Mesenchymal stem cell (in vitro differentiated cells and primary cell): ENCODE measurements around the gene NAV2.
A peak's percentile ranks its signal among the peaks of the same experiment; 100 is the strongest.

Experiments
- DNase-seq: peaks from one replicate; pipeline ENCODE4 v3.0.0-alpha.2; 2013
- H2AFZ ChIP-seq: one replicate; pipeline ENCODE4 v1.6.1; 2013; ENCODE audit warnings: low read depth, mild to moderate bottlenecking, control low read depth, inconsistent platforms, low read length, moderate library complexity
- H2AK5ac ChIP-seq: 2 replicates; pipeline ENCODE4 v1.6.1; 2013; ENCODE audit warnings: low read length, moderate library complexity, mild to moderate bottlenecking, inconsistent platforms; ENCODE audit not compliant: severe bottlenecking
- H2BK120ac ChIP-seq: one replicate; pipeline ENCODE4 v1.6.1; 2013; ENCODE audit warnings: low read depth, mild to moderate bottlenecking, inconsistent platforms, low read length, moderate library complexity
- H2BK12ac ChIP-seq, 2 experiments: one replicate each; pipeline ENCODE4 v1.6.1; 2013; ENCODE audit warnings: inconsistent platforms in 2 of 2, low read length in 2 of 2, mild to moderate bottlenecking in 2 of 2, moderate library complexity in 2 of 2, control low read depth in 1 of 2
- H2BK15ac ChIP-seq: one replicate; pipeline ENCODE4 v1.6.1; 2013; ENCODE audit warnings: mild to moderate bottlenecking, low read depth, inconsistent platforms; ENCODE audit not compliant: poor library complexity, severe bottlenecking
- H2BK5ac ChIP-seq: 2 replicates; pipeline ENCODE4 v1.6.1; 2013; ENCODE audit warnings: low read depth, mild to moderate bottlenecking, low read length, control low read depth, inconsistent platforms; ENCODE audit not compliant: poor library complexity, severe bottlenecking
- H3K14ac ChIP-seq, 2 experiments: one replicate each; pipeline ENCODE4 v1.6.1; 2013; ENCODE audit warnings: inconsistent platforms in 2 of 2, low read length in 2 of 2, control low read depth in 1 of 2, mild to moderate bottlenecking in 1 of 2, moderate library complexity in 1 of 2
- H3K18ac ChIP-seq, 2 experiments: one replicate each; pipeline ENCODE4 v1.6.1; 2013; ENCODE audit warnings: inconsistent platforms in 2 of 2, low read length in 2 of 2, control low read depth in 1 of 2, low read depth in 1 of 2, mild to moderate bottlenecking in 1 of 2
- H3K23ac ChIP-seq, 2 experiments: one replicate each; pipeline ENCODE4 v1.6.1; 2013; ENCODE audit warnings: inconsistent platforms in 2 of 2, low read length in 2 of 2, mild to moderate bottlenecking in 2 of 2, moderate library complexity in 2 of 2, control low read depth in 1 of 2
- H3K27ac ChIP-seq: 2 replicates; pipeline ENCODE4 v1.5.1; 2013; ENCODE audit warnings: mild to moderate bottlenecking, moderate library complexity, low read length, control low read depth, inconsistent platforms; ENCODE audit not compliant: poor library complexity, severe bottlenecking
- H3K27me3 ChIP-seq, 2 experiments: 2 replicates each; pipeline versions ENCODE4 v1.6.1 to v1.7.0; 2013; ENCODE audit warnings: low read length in 2 of 2, mild to moderate bottlenecking in 2 of 2, moderate library complexity in 2 of 2, control low read depth in 1 of 2, inconsistent platforms in 1 of 2; ENCODE audit not compliant: control insufficient read depth in 1 of 2, insufficient read depth in 1 of 2
- H3K36me3 ChIP-seq, 2 experiments: 2 replicates each; pipeline versions ENCODE4 v1.6.1 to v1.7.0; 2013; ENCODE audit warnings: low read length in 2 of 2, control low read depth in 1 of 2, inconsistent platforms in 1 of 2, low read depth in 1 of 2, mild to moderate bottlenecking in 1 of 2; ENCODE audit not compliant: insufficient read depth in 2 of 2, control insufficient read depth in 1 of 2
- H3K4ac ChIP-seq, 2 experiments: one replicate each; pipeline ENCODE4 v1.6.1; 2013; ENCODE audit warnings: inconsistent platforms in 2 of 2, low read length in 2 of 2, mild to moderate bottlenecking in 2 of 2, moderate library complexity in 2 of 2, control low read depth in 1 of 2, low read depth in 1 of 2
- H3K4me1 ChIP-seq: 2 replicates; pipeline ENCODE4 v1.6.1; 2013; ENCODE audit warnings: low read depth, low read length, control low read depth; ENCODE audit not compliant: control insufficient read depth, insufficient read depth
- H3K4me2 ChIP-seq: 2 replicates; pipeline ENCODE4 v1.6.1; 2013; ENCODE audit warnings: low read length, mild to moderate bottlenecking, inconsistent platforms; ENCODE audit not compliant: poor library complexity, severe bottlenecking
- H3K4me3 ChIP-seq, 2 experiments: 2 replicates each; pipeline versions ENCODE4 v1.5.1 to v1.7.0; 2013; ENCODE audit warnings: low read length in 2 of 2, mild to moderate bottlenecking in 2 of 2, control low read depth in 1 of 2, low read depth in 1 of 2; ENCODE audit not compliant: insufficient read depth in 1 of 2
- H3K79me1 ChIP-seq: replicated peaks from 2 replicates; pipeline ENCODE4 v1.6.1; 2013; ENCODE audit warnings: mild to moderate bottlenecking, control low read depth, low read length, inconsistent platforms; ENCODE audit not compliant: poor library complexity, severe bottlenecking
- H3K9ac ChIP-seq: 2 replicates; pipeline ENCODE4 v1.7.0; 2013; ENCODE audit warnings: mild to moderate bottlenecking, low read length, moderate library complexity
- H3K9me3 ChIP-seq: 2 replicates; pipeline ENCODE4 v1.7.0; 2013; ENCODE audit warnings: mild to moderate bottlenecking, low read length; ENCODE audit not compliant: control insufficient read depth
- H4K8ac ChIP-seq: one replicate; pipeline ENCODE4 v1.6.1; 2013; ENCODE audit warnings: inconsistent platforms, mild to moderate bottlenecking, low read length, moderate library complexity
- H4K91ac ChIP-seq: one replicate; pipeline ENCODE4 v1.6.1; 2013; ENCODE audit warnings: mild to moderate bottlenecking, low read length, inconsistent platforms
- WGBS: methylation state at CpG from one replicate; pipeline ENCODE4 v1.1.7; 2013; ENCODE audit warnings: mixed read lengths; 5-methylcytosine and 5-hydroxymethylcytosine counted together

NAV2 gene

DNA sequence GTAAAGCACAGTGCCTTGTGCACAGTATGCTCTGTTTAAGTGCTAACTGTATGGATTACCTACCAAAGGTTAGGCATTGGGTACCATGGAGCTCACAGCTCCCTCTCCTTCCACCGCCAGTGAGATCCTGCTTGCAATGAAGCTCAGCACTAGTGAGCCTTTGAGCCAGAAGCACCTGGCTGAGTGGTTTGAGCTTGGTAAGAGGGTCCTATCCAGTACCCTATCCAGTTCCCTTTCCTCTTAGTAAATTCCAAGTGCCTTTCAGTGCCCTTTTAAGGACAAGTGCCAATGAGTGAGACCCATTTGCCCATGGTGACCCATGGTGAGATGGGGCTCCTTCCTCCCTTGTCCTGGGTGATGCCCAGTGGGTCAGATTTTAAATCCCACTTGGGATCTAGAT, 43.1 kb upstream of the NAV2 start:
- no peaks in the 10 kb centered on the region for H3K36me3 ChIP-seq
- no peaks in the 10 kb centered on the region for H3K9me3 ChIP-seq
- H3K23ac ChIP-seq: no peak overlapping the region
- H2BK15ac ChIP-seq: no peak overlapping the region
- H3K18ac ChIP-seq: no peak overlapping the region
- no peak overlapping the region for H3K4ac ChIP-seq
- no peak overlapping the region for H4K8ac ChIP-seq
- H4K91ac ChIP-seq: no peak overlapping the region
- no peak overlapping the region for H2BK5ac ChIP-seq
- no peaks in the 10 kb centered on the region for H3K27me3 ChIP-seq
- H3K9ac ChIP-seq: no peak overlapping the region
- WGBS: 100% methylated on average over 1 of the region's 1 CpG
- no peak overlapping the region for H3K4me2 ChIP-seq
- H2AK5ac ChIP-seq: no peak overlapping the region
- no peak overlapping the region for H3K27ac ChIP-seq
- H2BK12ac ChIP-seq: peak overlapping the region in 1 of 2 experiments; percentile 29
- H2AFZ ChIP-seq: no peak overlapping the region
- peaks cover 10% of the 10 kb centered on the region for H3K4me1 ChIP-seq
- H3K79me1 ChIP-seq: no peaks in the 10 kb centered on the region
- no peak overlapping the region for H2BK120ac ChIP-seq
- no peak for DNase-seq
- H3K14ac ChIP-seq: no peak overlapping the region
- no peak overlapping the region for H3K4me3 ChIP-seq

DNA sequence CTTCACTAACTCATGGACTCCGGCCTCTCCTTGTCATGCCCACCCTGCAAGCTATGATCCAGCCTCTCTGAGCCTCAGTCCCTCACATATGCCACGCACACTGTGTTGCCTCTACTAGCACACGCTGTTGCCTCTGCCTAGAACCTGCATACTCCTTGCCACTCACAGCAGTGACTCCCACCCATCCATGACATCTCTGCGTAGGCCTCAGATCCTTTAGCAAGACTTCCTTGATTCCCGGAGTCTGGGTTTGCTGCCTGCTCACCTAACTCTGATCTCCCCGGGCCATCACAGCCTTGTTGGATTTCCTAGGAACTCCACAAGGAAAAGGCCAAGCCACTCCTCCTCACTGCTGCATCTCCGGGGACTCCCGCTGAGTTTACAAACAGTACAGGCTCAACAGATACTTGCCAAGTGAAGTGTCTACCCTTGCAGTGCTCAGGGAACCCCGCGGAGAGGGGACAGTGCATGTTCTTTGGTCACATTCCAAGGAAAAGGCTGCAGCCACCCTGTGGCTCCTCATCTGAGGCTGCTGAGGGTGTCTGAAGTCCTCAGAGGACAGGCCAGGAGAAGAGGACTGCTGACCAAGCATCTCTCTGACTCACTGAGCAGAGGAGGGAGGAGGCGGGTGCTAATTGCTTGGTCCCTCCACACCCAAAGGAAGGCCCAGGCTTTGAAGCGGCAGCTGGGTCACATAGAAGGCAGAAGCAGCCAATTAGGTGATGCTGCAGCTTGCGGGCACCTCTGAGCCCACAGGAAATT, 42.4 kb upstream of the NAV2 start:
- H3K23ac ChIP-seq: peak overlapping the region in 1 of 2 experiments; percentile 47
- no peak overlapping the region for H2BK12ac ChIP-seq
- no peak overlapping the region for H3K4me3 ChIP-seq
- no peak overlapping the region for H2BK15ac ChIP-seq
- H3K79me1 ChIP-seq: no peaks in the 10 kb centered on the region
- H2AK5ac ChIP-seq: no peak overlapping the region
- H3K27ac ChIP-seq: no peak overlapping the region
- no peaks in the 10 kb centered on the region for H3K9me3 ChIP-seq
- DNase-seq: peak; percentile 39
- no peaks in the 10 kb centered on the region for H3K36me3 ChIP-seq
- H2BK5ac ChIP-seq: no peak overlapping the region
- no peak overlapping the region for H4K91ac ChIP-seq
- H3K14ac ChIP-seq: peak overlapping the region in 1 of 2 experiments; percentile 35
- no peak overlapping the region for H2AFZ ChIP-seq
- H3K18ac ChIP-seq: no peak overlapping the region
- H3K4me2 ChIP-seq: no peak overlapping the region
- H3K4ac ChIP-seq: no peak overlapping the region
- peak overlapping the region; percentile 29 for H3K9ac ChIP-seq
- peaks cover 10% of the 10 kb centered on the region for H3K4me1 ChIP-seq
- H4K8ac ChIP-seq: no peak overlapping the region
- H3K27me3 ChIP-seq: no peaks in the 10 kb centered on the region
- no peak overlapping the region for H2BK120ac ChIP-seq
- WGBS: 64% methylated on average over 13 of the region's 13 CpGs

DNA sequence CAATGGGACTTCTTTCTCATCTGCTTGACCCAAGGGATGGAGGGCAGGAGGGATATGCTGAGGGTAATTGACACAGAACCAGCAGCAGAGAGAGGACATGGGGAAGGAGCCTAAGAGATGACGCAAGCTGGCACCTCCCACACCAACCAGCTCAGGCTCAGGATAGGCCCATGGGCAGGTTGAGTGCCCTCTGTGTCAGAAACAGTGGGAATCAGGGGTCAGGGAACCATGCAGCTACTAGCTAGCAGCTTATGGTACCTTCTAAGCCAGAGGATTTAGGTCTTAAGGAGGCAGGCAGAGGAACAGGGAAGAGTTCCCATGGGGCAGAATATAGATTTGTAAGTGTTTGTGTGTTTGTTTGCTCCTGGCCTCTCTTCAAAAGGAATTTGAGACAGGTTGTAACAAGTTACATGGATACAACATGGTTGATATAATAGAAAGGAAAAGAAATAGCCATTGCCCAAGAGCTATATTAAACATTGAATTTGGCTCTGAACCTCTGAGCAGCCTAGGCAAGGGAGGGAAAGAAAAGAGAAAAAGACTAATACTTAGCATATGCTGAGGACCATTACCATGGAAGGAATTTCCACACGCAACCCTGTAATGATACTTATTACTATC, 39.9 kb upstream of the NAV2 start:
- no peak for DNase-seq
- Histone ChIP-seq H2BK12ac (no peak overlapping the region), H3K4me3 (no peak overlapping the region), H3K18ac (no peak overlapping the region), H4K91ac (no peak overlapping the region), H2AFZ (no peak overlapping the region), H3K79me1 (no peaks in the 10 kb centered on the region), H4K8ac (no peak overlapping the region), H3K14ac (peak overlapping the region in 1 of 2 experiments; percentile 83), H3K4me1 (peaks cover 12% of the 10 kb centered on the region), H3K23ac (no peak overlapping the region), H2AK5ac (no peak overlapping the region), H2BK5ac (no peak overlapping the region), H2BK15ac (no peak overlapping the region), H3K27me3 (no peaks in the 10 kb centered on the region), H3K4me2 (no peak overlapping the region), H3K36me3 (no peaks in the 10 kb centered on the region), H3K9ac (no peak overlapping the region), H3K27ac (no peak overlapping the region), H3K9me3 (no peaks in the 10 kb centered on the region), H3K4ac (no peak overlapping the region), H2BK120ac (no peak overlapping the region)
- WGBS: 83% methylated on average over 1 of the region's 2 CpGs

DNA sequence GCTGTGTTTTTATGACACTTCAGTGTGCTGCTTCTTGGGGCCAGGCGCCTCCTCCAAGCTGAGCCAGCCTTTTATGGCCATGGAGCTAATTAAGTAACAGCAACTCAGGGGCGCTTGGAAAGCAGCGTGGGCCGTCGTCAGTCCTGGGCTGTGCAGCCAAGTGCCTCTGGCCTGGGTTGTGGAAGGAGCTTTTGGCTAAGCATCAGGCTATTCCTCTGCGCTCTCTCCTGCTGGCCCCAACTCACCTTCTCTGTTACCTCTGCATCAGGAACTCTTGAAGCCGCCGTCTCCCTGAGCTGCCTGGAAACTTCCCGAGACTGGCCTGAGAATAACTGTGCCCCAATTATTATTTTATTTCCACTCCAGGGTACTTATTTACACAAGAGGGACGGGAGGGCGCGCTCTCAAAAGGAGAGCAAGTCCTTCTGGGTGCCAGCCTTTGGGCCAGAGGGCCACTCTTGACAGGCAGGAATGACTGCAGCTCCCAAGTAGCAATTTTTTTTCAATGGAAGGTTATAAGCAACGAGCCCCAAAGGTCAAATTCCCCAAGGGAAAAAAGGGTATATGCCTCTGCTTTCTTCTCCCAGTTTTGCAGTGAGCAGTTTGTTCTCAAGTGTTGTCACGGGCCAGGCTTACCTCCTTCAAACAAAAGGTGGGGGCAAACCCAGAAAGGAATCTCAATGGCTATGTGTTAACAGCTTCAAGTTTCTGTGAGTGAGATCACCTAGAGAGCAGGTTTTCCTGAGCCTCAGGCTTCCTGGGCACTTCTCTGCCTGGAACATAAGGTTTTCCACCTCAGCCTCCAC, 38.5 kb upstream of the NAV2 start:
- Histone ChIP-seq H3K4me2 (no peak overlapping the region), H3K18ac (no peak overlapping the region), H3K27me3 (no peaks in the 10 kb centered on the region), H3K4ac (no peak overlapping the region), H2BK15ac (no peak overlapping the region), H4K8ac (no peak overlapping the region), H3K36me3 (no peaks in the 10 kb centered on the region), H3K27ac (no peak overlapping the region), H3K4me1 (peaks cover 12% of the 10 kb centered on the region), H3K79me1 (no peaks in the 10 kb centered on the region), H2AK5ac (no peak overlapping the region), H3K9me3 (no peaks in the 10 kb centered on the region), H3K14ac (no peak overlapping the region), H2BK5ac (no peak overlapping the region), H2BK12ac (no peak overlapping the region), H4K91ac (no peak overlapping the region), H2AFZ (peak overlapping the region; percentile 18), H3K4me3 (no peak overlapping the region), H2BK120ac (no peak overlapping the region), H3K23ac (no peak overlapping the region), H3K9ac (peak overlapping the region; percentile 31)
- peak; percentile 28 for DNase-seq
- WGBS: 54% methylated on average over 14 of the region's 14 CpGs
